ENCODE results near the gene CCDC85C. TPM values are rescaled to one million over a fixed set of nuclear protein-coding genes. Genes with fewer than 3 reads are reported as not detected.

Gene CCDC85C
- total RNA-seq, 2 experiments from 2014 or later = 5.8 to 7.5 TPM

GRCh38 chr14:99609245-99610170 is 5.5 kb upstream of the CCDC85C start:
- Histone ChIP-seq H3K4me1 (ENCODE audit: insufficient read depth, low read length) (peaks cover 16% of the 10 kb centered on the region), H3K9me3 (ENCODE audit: control insufficient read depth in 1 of 2, insufficient read depth in 1 of 2, low read length in 2 of 2) (no peaks in the 10 kb centered on the region), H3K27ac (ENCODE audit: low read depth in 1 of 2, low read length in 2 of 2) (no peak overlapping the region), H3K4me3 (ENCODE audit: low read length) (no peak overlapping the region), H3K27me3 (ENCODE audit: control insufficient read depth in 1 of 2, insufficient read depth in 2 of 2, low read length in 2 of 2) (no peaks in the 10 kb centered on the region), H3K36me3 (ENCODE audit: insufficient read depth, low read length) (no peaks in the 10 kb centered on the region)
- Mint-ChIP-seq H3K27me3 (no peaks in the 10 kb centered on the region), H3K9me3 (no peaks in the 10 kb centered on the region), H3K4me1 (ENCODE audit: low read depth) (peaks cover 22% of the 10 kb centered on the region), H3K27ac (no peak overlapping the region), H3K36me3 (ENCODE audit: low read depth) (no peaks in the 10 kb centered on the region), H3K4me3 (no peak overlapping the region)
- no peak for ATAC-seq (ENCODE audit: poor library complexity)
- peak; percentile 68 for TF ChIP-seq CTCF (IDR thresholded peaks at IDR 0.05)
- DNase-seq = peak in 3 of 14 experiments; percentile 16 to 37 (median 28)
- intact Hi-C loops (cut with DNase I, micrococcal nuclease) = loop anchor here in 1 of 2 experiments (5.0 to 10.0 kb wide), 3 partner anchors 363 to 765 kb away; partner anchors contain the start of genes WDR25 and YY1
- ChIA-PET POLR2A (no interaction called here), CTCF (no interaction called here)

GRCh38 chr14:99608591-99608990 is 4.6 kb upstream of the CCDC85C start:
- no peaks in the 10 kb centered on the region for H3K27me3 ChIP-seq (ENCODE audit: control insufficient read depth in 1 of 2, insufficient read depth in 2 of 2, low read length in 2 of 2)
- ATAC-seq (ENCODE audit: poor library complexity) = no peak
- Mint-ChIP-seq H3K27ac (no peak overlapping the region), H3K9me3 (no peaks in the 10 kb centered on the region), H3K36me3 (ENCODE audit: low read depth) (no peaks in the 10 kb centered on the region), H3K4me3 (no peak overlapping the region), H3K4me1 (ENCODE audit: low read depth) (peaks cover 22% of the 10 kb centered on the region), H3K27me3 (no peaks in the 10 kb centered on the region)
- intact Hi-C loops (cut with DNase I, micrococcal nuclease) = loop anchor here in 1 of 2 experiments (5.0 to 10.0 kb wide), 3 partner anchors 364 to 766 kb away; partner anchors contain the start of genes WDR25 and YY1
- no peak overlapping the region for H3K27ac ChIP-seq (ENCODE audit: low read depth in 1 of 2, low read length in 2 of 2)
- no peak for DNase-seq
- peaks cover 16% of the 10 kb centered on the region for H3K4me1 ChIP-seq (ENCODE audit: insufficient read depth, low read length)
- no peaks in the 10 kb centered on the region for H3K36me3 ChIP-seq (ENCODE audit: insufficient read depth, low read length)
- H3K9me3 ChIP-seq (ENCODE audit: control insufficient read depth in 1 of 2, insufficient read depth in 1 of 2, low read length in 2 of 2) = no peaks in the 10 kb centered on the region
- no peak overlapping the region for H3K4me3 ChIP-seq (ENCODE audit: low read length)
- POLR2A ChIA-PET = no interaction called here
- TF ChIP-seq CTCF (IDR thresholded peaks at IDR 0.05) = no peak
- CTCF ChIA-PET = no interaction called here

- Histone ChIP-seq H3K27ac (ENCODE audit: low read depth in 1 of 2, low read length in 2 of 2) (no peak overlapping the region), H3K4me1 (ENCODE audit: insufficient read depth, low read length) (peaks cover 33% of the 10 kb centered on the region), H3K27me3 (ENCODE audit: control insufficient read depth in 1 of 2, insufficient read depth in 2 of 2, low read length in 2 of 2) (no peaks in the 10 kb centered on the region), H3K36me3 (ENCODE audit: insufficient read depth, low read length) (no peaks in the 10 kb centered on the region), H3K9me3 (ENCODE audit: control insufficient read depth in 1 of 2, insufficient read depth in 1 of 2, low read length in 2 of 2) (no peaks in the 10 kb centered on the region), H3K4me3 (ENCODE audit: low read length) (no peak overlapping the region)
- ATAC-seq (ENCODE audit: poor library complexity) = no peak
- Mint-ChIP-seq H3K9me3 (no peaks in the 10 kb centered on the region), H3K27me3 (no peaks in the 10 kb centered on the region), H3K36me3 (ENCODE audit: low read depth) (no peaks in the 10 kb centered on the region), H3K4me1 (ENCODE audit: low read depth) (peaks cover 37% of the 10 kb centered on the region), H3K27ac (no peak overlapping the region), H3K4me3 (no peak overlapping the region)
- TF ChIP-seq CTCF (IDR thresholded peaks at IDR 0.05) = no peak
- intact Hi-C loops (cut with DNase I, micrococcal nuclease) = loop anchor here in 1 of 2 experiments (2.0 to 10.0 kb wide), 4 partner anchors 186 to 768 kb away; partner anchors contain the start of genes EML1, WDR25 and YY1
- CTCF ChIA-PET = interaction anchor here (1.7 kb wide), 1 partner anchor 82 kb away, joined by 4 read pairs; no protein-coding TSS in a partner anchor
- POLR2A ChIA-PET = interaction anchor here (3.3 to 4.1 kb wide), 3 partner anchors 78 to 125 kb away, joined by 17 to 66 read pairs (median 23); partner anchors contain the start of genes CCNK, CYP46A1 and SETD3
- DNase-seq = no peak
Measured at GRCh38 chr14:99606359-99606758, 2.4 kb upstream of the CCDC85C start.
